ENCODE data around the gene TAS1R1. TPM values are rescaled to one million over a fixed set of nuclear protein-coding genes. Genes with fewer than 3 reads are reported as not detected.

The TAS1R1 gene
- polyA plus RNA-seq, 1 donor from 2014 or later = not detected

DNA sequence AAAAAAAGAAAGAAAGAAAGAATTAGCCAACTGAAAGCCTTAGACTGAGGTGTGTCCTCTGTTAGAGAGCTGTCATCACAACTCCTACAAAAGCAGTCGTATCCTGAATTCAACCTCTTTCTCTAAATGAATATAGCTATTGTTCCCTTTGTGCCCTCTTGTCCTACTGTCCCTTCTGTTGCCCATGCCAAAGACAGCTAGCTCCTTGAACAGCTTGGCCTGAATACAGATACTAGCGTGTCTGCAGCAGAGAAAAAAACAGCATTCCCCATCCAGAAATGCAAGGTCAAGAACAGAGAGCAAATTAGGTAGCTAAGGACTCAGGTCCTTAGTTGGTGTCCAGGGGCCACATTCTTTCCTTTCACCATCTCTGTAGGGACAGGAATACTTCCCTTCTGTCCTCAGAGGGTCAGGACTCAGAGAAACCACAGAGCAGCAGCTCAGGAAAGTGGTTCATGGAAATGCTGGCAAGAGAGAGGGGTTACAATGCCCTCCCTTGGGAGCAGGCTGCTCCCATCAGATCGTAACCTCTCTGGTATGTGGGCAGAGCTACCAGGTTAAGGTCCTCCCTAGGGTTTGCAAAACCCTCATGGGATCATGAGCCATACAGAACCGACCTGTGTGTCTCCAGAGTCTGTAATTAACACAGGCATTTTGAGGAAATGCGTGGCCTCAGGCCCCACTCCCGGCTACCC lies 22.9 kb downstream of the TAS1R1 start:
- Histone ChIP-seq H3K4me3 (ENCODE audit: low read length) (no peak overlapping the region), H3K9ac (ENCODE audit: low read length) (no peak overlapping the region), H3K27ac (ENCODE audit: low read length) (no peak overlapping the region), H2AFZ (ENCODE audit: low read depth, low read length) (no peak overlapping the region), H3K9me3 (ENCODE audit: low read length) (no peaks in the 10 kb centered on the region), H3K9me2 (ENCODE audit: insufficient read depth, low read length) (no peaks in the 10 kb centered on the region), H3K4me2 (ENCODE audit: low read length) (no peak overlapping the region), H3K27me3 (ENCODE audit: insufficient read depth, low read depth, low read length) (no peaks in the 10 kb centered on the region), H3F3A (ENCODE audit: insufficient read depth, low read length, poor library complexity, severe bottlenecking) (no peaks in the 10 kb centered on the region), H3K79me2 (replicated peaks; ENCODE audit: insufficient read depth, low read length) (peaks cover 17% of the 10 kb centered on the region), H4K20me1 (ENCODE audit: insufficient read depth) (no peaks in the 10 kb centered on the region), H3K36me3 (ENCODE audit: insufficient read depth, low read length) (no peaks in the 10 kb centered on the region)
- TF ChIP-seq EP300 (conservative IDR thresholded peaks at IDR 0.05; ENCODE audit: poor library complexity, severe bottlenecking) (no peak), MXI1 (conservative IDR thresholded peaks at IDR 0.05; ENCODE audit: poor library complexity, severe bottlenecking) (no peak), SMC3 (conservative IDR thresholded peaks at IDR 0.05; ENCODE audit: poor library complexity) (no peak), TAF1 (IDR thresholded peaks at IDR 0.05; ENCODE audit: low read depth) (no peak), EZH2 (IDR thresholded peaks at IDR 0.05; ENCODE audit: borderline replicate concordance, insufficient read depth, low read length, poor library complexity, severe bottlenecking) (no peak), RAD21 (conservative IDR thresholded peaks at IDR 0.05) (no peak), POLR2AphosphoS5 (IDR thresholded peaks at IDR 0.05) (no peak)
- TF ChIP-seq, protein P1, sequence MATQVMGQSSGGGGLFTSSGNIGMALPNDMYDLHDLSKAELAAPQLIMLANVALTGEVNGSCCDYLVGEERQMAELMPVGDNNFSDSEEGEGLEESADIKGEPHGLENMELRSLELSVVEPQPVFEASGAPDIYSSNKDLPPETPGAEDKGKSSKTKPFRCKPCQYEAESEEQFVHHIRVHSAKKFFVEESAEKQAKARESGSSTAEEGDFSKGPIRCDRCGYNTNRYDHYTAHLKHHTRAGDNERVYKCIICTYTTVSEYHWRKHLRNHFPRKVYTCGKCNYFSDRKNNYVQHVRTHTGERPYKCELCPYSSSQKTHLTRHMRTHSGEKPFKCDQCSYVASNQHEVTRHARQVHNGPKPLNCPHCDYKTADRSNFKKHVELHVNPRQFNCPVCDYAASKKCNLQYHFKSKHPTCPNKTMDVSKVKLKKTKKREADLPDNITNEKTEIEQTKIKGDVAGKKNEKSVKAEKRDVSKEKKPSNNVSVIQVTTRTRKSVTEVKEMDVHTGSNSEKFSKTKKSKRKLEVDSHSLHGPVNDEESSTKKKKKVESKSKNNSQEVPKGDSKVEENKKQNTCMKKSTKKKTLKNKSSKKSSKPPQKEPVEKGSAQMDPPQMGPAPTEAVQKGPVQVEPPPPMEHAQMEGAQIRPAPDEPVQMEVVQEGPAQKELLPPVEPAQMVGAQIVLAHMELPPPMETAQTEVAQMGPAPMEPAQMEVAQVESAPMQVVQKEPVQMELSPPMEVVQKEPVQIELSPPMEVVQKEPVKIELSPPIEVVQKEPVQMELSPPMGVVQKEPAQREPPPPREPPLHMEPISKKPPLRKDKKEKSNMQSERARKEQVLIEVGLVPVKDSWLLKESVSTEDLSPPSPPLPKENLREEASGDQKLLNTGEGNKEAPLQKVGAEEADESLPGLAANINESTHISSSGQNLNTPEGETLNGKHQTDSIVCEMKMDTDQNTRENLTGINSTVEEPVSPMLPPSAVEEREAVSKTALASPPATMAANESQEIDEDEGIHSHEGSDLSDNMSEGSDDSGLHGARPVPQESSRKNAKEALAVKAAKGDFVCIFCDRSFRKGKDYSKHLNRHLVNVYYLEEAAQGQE (IDR thresholded peaks at IDR 0.05; ENCODE audit: borderline replicate concordance) = no peak
- TF ChIP-seq, protein P2, sequence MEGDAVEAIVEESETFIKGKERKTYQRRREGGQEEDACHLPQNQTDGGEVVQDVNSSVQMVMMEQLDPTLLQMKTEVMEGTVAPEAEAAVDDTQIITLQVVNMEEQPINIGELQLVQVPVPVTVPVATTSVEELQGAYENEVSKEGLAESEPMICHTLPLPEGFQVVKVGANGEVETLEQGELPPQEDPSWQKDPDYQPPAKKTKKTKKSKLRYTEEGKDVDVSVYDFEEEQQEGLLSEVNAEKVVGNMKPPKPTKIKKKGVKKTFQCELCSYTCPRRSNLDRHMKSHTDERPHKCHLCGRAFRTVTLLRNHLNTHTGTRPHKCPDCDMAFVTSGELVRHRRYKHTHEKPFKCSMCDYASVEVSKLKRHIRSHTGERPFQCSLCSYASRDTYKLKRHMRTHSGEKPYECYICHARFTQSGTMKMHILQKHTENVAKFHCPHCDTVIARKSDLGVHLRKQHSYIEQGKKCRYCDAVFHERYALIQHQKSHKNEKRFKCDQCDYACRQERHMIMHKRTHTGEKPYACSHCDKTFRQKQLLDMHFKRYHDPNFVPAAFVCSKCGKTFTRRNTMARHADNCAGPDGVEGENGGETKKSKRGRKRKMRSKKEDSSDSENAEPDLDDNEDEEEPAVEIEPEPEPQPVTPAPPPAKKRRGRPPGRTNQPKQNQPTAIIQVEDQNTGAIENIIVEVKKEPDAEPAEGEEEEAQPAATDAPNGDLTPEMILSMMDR (IDR thresholded peaks at IDR 0.05; ENCODE audit: poor library complexity, severe bottlenecking) = no peak

DNA sequence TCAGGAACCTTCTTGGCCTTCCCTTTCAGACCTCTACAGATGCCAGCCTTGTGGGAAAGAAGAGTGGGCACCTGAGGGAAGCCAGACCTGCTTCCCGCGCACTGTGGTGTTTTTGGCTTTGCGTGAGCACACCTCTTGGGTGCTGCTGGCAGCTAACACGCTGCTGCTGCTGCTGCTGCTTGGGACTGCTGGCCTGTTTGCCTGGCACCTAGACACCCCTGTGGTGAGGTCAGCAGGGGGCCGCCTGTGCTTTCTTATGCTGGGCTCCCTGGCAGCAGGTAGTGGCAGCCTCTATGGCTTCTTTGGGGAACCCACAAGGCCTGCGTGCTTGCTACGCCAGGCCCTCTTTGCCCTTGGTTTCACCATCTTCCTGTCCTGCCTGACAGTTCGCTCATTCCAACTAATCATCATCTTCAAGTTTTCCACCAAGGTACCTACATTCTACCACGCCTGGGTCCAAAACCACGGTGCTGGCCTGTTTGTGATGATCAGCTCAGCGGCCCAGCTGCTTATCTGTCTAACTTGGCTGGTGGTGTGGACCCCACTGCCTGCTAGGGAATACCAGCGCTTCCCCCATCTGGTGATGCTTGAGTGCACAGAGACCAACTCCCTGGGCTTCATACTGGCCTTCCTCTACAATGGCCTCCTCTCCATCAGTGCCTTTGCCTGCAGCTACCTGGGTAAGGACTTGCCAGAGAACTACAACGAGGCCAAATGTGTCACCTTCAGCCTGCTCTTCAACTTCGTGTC lies 23.7 kb downstream of the TAS1R1 start:
- Histone ChIP-seq H3K9ac (ENCODE audit: low read length) (peak overlapping the region; percentile 90), H3K27ac (ENCODE audit: low read length) (peak overlapping the region; percentile 90), H3K4me3 (ENCODE audit: low read length) (peak overlapping the region; percentile 97), H3K9me3 (ENCODE audit: low read length) (no peaks in the 10 kb centered on the region), H3K27me3 (ENCODE audit: insufficient read depth, low read depth, low read length) (no peaks in the 10 kb centered on the region), H3K9me2 (ENCODE audit: insufficient read depth, low read length) (no peaks in the 10 kb centered on the region), H4K20me1 (ENCODE audit: insufficient read depth) (no peaks in the 10 kb centered on the region), H3K79me2 (replicated peaks; ENCODE audit: insufficient read depth, low read length) (peaks cover 17% of the 10 kb centered on the region), H3K4me2 (ENCODE audit: low read length) (no peak overlapping the region), H3K36me3 (ENCODE audit: insufficient read depth, low read length) (no peaks in the 10 kb centered on the region), H3F3A (ENCODE audit: insufficient read depth, low read length, poor library complexity, severe bottlenecking) (no peaks in the 10 kb centered on the region), H2AFZ (ENCODE audit: low read depth, low read length) (peak overlapping the region; percentile 75)
- no peak for TF ChIP-seq SMC3 (conservative IDR thresholded peaks at IDR 0.05; ENCODE audit: poor library complexity)
- no peak for TF ChIP-seq MXI1 (conservative IDR thresholded peaks at IDR 0.05; ENCODE audit: poor library complexity, severe bottlenecking)
- TF ChIP-seq EZH2 (IDR thresholded peaks at IDR 0.05; ENCODE audit: borderline replicate concordance, insufficient read depth, low read length, poor library complexity, severe bottlenecking) = no peak
- TF ChIP-seq POLR2AphosphoS5 (IDR thresholded peaks at IDR 0.05) = no peak
- TF ChIP-seq, protein P2 (IDR thresholded peaks at IDR 0.05; ENCODE audit: poor library complexity, severe bottlenecking) = no peak
- no peak for TF ChIP-seq RAD21 (conservative IDR thresholded peaks at IDR 0.05)
- TF ChIP-seq, protein P1 (IDR thresholded peaks at IDR 0.05; ENCODE audit: borderline replicate concordance) = no peak
- TF ChIP-seq TAF1 (IDR thresholded peaks at IDR 0.05; ENCODE audit: low read depth) = no peak
- TF ChIP-seq EP300 (conservative IDR thresholded peaks at IDR 0.05; ENCODE audit: poor library complexity, severe bottlenecking) = no peak

Measured in neural cell (in vitro differentiated cells).